HCT116 (cell line): ENCODE results near the gene PLCXD3. TPM values are rescaled to one million over a fixed set of nuclear protein-coding genes. Genes with fewer than 3 reads are reported as not detected.

Source experiments
- ATAC-seq: fragments of 200-7000 bp; cut with Tn5 transposase; 2 replicates; pipeline ENCODE4 v1.9.1; 2020; ENCODE audit warnings: mild to moderate bottlenecking, moderate library complexity
- BruUV-seq: library from RNA; stranded (reverse); fragments of 400-500 nt; replicated peaks from 2 replicates; lab custom pipeline; 2021; lab: Mats Ljungman, UMichigan
- CTCF ChIA-PET: fragments of 300-600 bp; sonication (Branson Sonifier 250); formaldehyde crosslinking; loops from one replicate; lab custom pipeline; 2021; ENCODE audit warnings: antibody characterized with exemption; lab: Charles Lee
- POLR2A ChIA-PET: fragments of 300-600, 350-600 bp; sonication (Branson Sonifier 250); formaldehyde crosslinking; loops from one replicate; lab custom pipeline; 2021; ENCODE audit warnings: antibody characterized with exemption; lab: Charles Lee
- RAD21 ChIA-PET, 2 experiments: fragments of 300-600 bp; sonication (Branson Sonifier 250); formaldehyde crosslinking; loops; one replicate each; lab custom pipeline; 2023; ENCODE audit warnings: low total read pairs in 2 of 2; ENCODE audit not compliant: uncharacterized antibody in 2 of 2, unreplicated experiment in 2 of 2, low non-redundant PET in 1 of 2; lab: Charles Lee
- DNase-seq: peaks from one replicate; pipeline ENCODE4 v3.0.0-alpha.2; 2010; ENCODE audit warnings: low read depth, low spot score
- H2AFZ ChIP-seq: fragments of 200-600 bp; shearing (Covaris generic), sonication (generic); 2 replicates; pipeline ENCODE4 v1.6.1; 2017; ENCODE audit warnings: low read depth, mixed run types, mixed read lengths, antibody characterized with exemption, low read length; ENCODE audit not compliant: poor library complexity, severe bottlenecking
- H3K27ac ChIP-seq: 2 replicates; pipeline ENCODE4 v1.5.1; 2012; ENCODE audit warnings: low read depth, low read length
- H3K27me3 ChIP-seq: fragments of 200-600 bp; sonication (generic); 2 replicates; pipeline ENCODE4 v1.6.1; 2016; ENCODE audit warnings: mixed run types, low read length, mixed read lengths; ENCODE audit not compliant: insufficient read depth
- H3K36me3 ChIP-seq, 2 experiments: fragments of 200-500 bp in 1 of 2; fragments of 200-600 bp in 1 of 2; sonication (Bioruptor generic) in 1 of 2; sonication (generic) in 1 of 2; 2 replicates each; pipeline versions ENCODE4 v1.5.1 to v1.6.1; 2014 to 2016; ENCODE audit warnings: low read length in 2 of 2, inconsistent platforms in 1 of 2, mixed read lengths in 1 of 2, mixed run types in 1 of 2; ENCODE audit not compliant: insufficient read depth in 2 of 2, control insufficient read depth in 1 of 2
- H3K4me1 ChIP-seq, 2 experiments: fragments of 200-600 bp in 1 of 2; sonication (generic) in 1 of 2; 2 replicates each; pipeline versions ENCODE4 v1.5.1 to v1.6.1; 2012 to 2017; ENCODE audit warnings: low read length in 2 of 2, inconsistent platforms in 1 of 2, mild to moderate bottlenecking in 1 of 2, mixed read lengths in 1 of 2, mixed run types in 1 of 2, moderate library complexity in 1 of 2; ENCODE audit not compliant: insufficient read depth in 2 of 2, control insufficient read depth in 1 of 2
- H3K4me2 ChIP-seq: fragments of 200-600 bp; sonication (generic); 2 replicates; pipeline ENCODE4 v1.6.1; 2017; ENCODE audit warnings: mixed run types, low read length, mixed read lengths
- H3K4me3 ChIP-seq, 2 experiments: fragments of 200-600 bp in 1 of 2; sonication (generic) in 1 of 2; replicated peaks in 1 of 2; 2 replicates each; pipeline ENCODE4 v1.5.1; 2011 to 2016; ENCODE audit warnings: low read length in 2 of 2, control low read depth in 1 of 2, low read depth in 1 of 2, mild to moderate bottlenecking in 1 of 2, mixed read lengths in 1 of 2, mixed run types in 1 of 2
- H3K79me2 ChIP-seq: fragments of 200-600 bp; sonication (generic); 2 replicates; pipeline ENCODE4 v1.6.1; 2017; ENCODE audit warnings: mild to moderate bottlenecking, mixed run types, low read length, moderate library complexity, mixed read lengths; ENCODE audit not compliant: insufficient read depth
- H3K9ac ChIP-seq: fragments of 200-600 bp; sonication (generic); 2 replicates; pipeline ENCODE4 v1.6.1; 2016; ENCODE audit warnings: low read length, mixed read lengths
- H3K9me2 ChIP-seq: fragments of 200-600 bp; sonication (generic), shearing (Covaris generic); 2 replicates; pipeline ENCODE4 v1.6.1; 2017; ENCODE audit warnings: mixed run types, mild to moderate bottlenecking, moderate library complexity; ENCODE audit not compliant: insufficient read depth
- H3K9me3 ChIP-seq, 2 experiments: fragments of 200-500 bp in 1 of 2; fragments of 200-600 bp in 1 of 2; sonication (Bioruptor generic) in 1 of 2; sonication (generic) in 1 of 2; 2 replicates each; pipeline ENCODE4 v1.6.1; 2014 to 2017; ENCODE audit warnings: low read length in 2 of 2, mixed read lengths in 2 of 2, inconsistent platforms in 1 of 2, low read depth in 1 of 2, mild to moderate bottlenecking in 1 of 2, mixed run types in 1 of 2, moderate library complexity in 1 of 2; ENCODE audit not compliant: control insufficient read depth in 1 of 2, insufficient read depth in 1 of 2
- H4K20me1 ChIP-seq: fragments of 200-600 bp; sonication (generic), shearing (Covaris generic); 2 replicates; pipeline ENCODE4 v1.6.1; 2017; ENCODE audit warnings: mixed run types, mild to moderate bottlenecking, moderate library complexity; ENCODE audit not compliant: insufficient read depth
- CEBPB ChIP-seq: IDR thresholded peaks from 2 replicates; pipeline ENCODE4 v1.6.1; 2012; ENCODE audit warnings: low read depth
- EGR1 ChIP-seq: IDR thresholded peaks from 2 replicates; pipeline ENCODE4 v1.6.1; 2012; ENCODE audit warnings: low read depth
- ELF1 ChIP-seq: IDR thresholded peaks from 2 replicates; pipeline ENCODE4 v1.6.1; 2012; ENCODE audit warnings: low read depth, borderline replicate concordance
- JUND ChIP-seq: IDR thresholded peaks from 2 replicates; pipeline ENCODE4 v1.6.1; 2012
- POLR2A ChIP-seq: IDR thresholded peaks from 2 replicates; pipeline ENCODE4 v1.7.0; 2011; ENCODE audit warnings: borderline replicate concordance; ENCODE audit not compliant: insufficient read depth, insufficient read length; ENCODE audit errors: extremely low read depth
- POLR2AphosphoS5 ChIP-seq: IDR thresholded peaks from 2 replicates; pipeline ENCODE4 v1.6.1; 2011; ENCODE audit warnings: mild to moderate bottlenecking, low read depth, low read length, moderate library complexity
- SRF ChIP-seq: IDR thresholded peaks from 2 replicates; pipeline ENCODE4 v1.6.1; 2012; ENCODE audit warnings: low read depth
- TCF7L2 ChIP-seq: IDR thresholded peaks from 2 replicates; pipeline ENCODE4 v1.7.0; 2011; ENCODE audit warnings: borderline replicate concordance, inconsistent platforms; ENCODE audit not compliant: insufficient read depth, insufficient read length; ENCODE audit errors: extremely low read depth
- YY1 ChIP-seq: IDR thresholded peaks from 2 replicates; pipeline ENCODE4 v1.6.1; 2011; ENCODE audit warnings: low read length, low read depth, moderate library complexity, mild to moderate bottlenecking; ENCODE audit not compliant: insufficient replicate concordance; ENCODE audit errors: extremely low read depth
- intact Hi-C: fragments of 100-400 bp; cut with micrococcal nuclease; formaldehyde crosslinking; loops from 2 replicates; pipeline ENCODE4 v1.10.0; 2022
- total RNA-seq: library from RNA; stranded (reverse); gene quantifications from one replicate; pipeline ENCODE4 v1.2.1, GENCODE V29; 2021; ENCODE audit not compliant: unreplicated experiment
- TF ChIP-seq, protein P1 (sequence below), 3 experiments: fragments of 200-600 bp in 1 of 3; sonication (generic) in 1 of 3; IDR thresholded peaks in 2 of 3; conservative IDR thresholded peaks in 1 of 3; 2 replicates each; pipeline ENCODE4 v1.5.1; 2012 to 2017; ENCODE audit warnings: low read depth in 2 of 3, low read length in 2 of 3, antibody characterized with exemption in 1 of 3, borderline replicate concordance in 1 of 3, control low read depth in 1 of 3, mild to moderate bottlenecking in 1 of 3, mixed read lengths in 1 of 3, mixed run types in 1 of 3, moderate library complexity in 1 of 3; ENCODE audit not compliant: insufficient read depth in 1 of 3
- TF ChIP-seq, protein P2 (sequence below): IDR thresholded peaks from 2 replicates; pipeline ENCODE4 v1.6.1; 2011; ENCODE audit warnings: mild to moderate bottlenecking, low read length, moderate library complexity; ENCODE audit not compliant: insufficient replicate concordance; ENCODE audit errors: extremely low read depth
- TF ChIP-seq, protein P3 (sequence below): IDR thresholded peaks from 2 replicates; pipeline ENCODE4 v1.6.1; 2012

The PLCXD3 gene
- total RNA-seq, 1 experiment from 2014 or later: not detected

DNA sequence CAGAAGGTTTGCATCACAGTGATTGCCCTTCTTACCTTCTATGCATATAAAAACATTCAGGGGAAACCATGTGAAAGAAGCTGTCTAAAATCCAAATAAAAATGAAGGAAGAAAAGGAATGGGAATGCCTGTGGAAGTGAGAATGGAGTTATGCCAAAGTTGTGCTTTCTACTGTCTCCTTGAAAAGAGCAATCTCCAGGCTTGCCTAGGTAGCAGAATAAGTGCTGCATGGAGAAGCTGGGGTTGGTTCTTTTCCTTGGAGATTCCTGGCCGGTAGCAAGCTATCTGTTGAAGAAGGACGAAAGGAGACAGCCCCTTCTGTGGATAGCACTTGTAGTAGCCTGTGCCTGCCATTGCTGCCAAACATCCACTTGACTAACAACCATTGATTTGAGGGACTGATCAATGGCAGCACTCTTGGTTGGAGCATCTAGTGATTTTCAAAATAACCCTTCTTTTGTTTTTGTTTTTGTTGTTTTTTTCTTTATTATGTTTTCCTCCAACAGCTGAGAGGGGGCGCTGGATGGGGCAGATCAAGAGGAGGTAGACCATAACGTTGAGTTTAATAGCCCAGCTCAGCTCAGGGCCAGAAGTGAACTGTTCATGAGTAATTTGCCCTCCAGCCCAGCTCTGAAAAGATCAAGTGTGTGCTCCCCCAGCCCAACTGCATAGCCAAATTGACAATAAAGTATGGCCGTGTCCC lies 1.6 kb downstream of the PLCXD3 start:
- ATAC-seq: no peak
- BruUV-seq: no TSS peak
- no peaks in the 10 kb centered on the region for H3K9me2 ChIP-seq
- no peak overlapping the region for H3K4me2 ChIP-seq
- no peaks in the 10 kb centered on the region for H3K36me3 ChIP-seq
- no peak for DNase-seq
- RAD21 ChIA-PET: no interaction called here
- intact Hi-C loops: no loop called here
- CTCF ChIA-PET: interaction anchor here (1.6 kb wide), 1 partner anchor 15 kb away, joined by 7 read pairs; no protein-coding TSS in a partner anchor
- no peaks in the 10 kb centered on the region for H3K27me3 ChIP-seq
- TF ChIP-seq POLR2AphosphoS5: no peak
- TF ChIP-seq ELF1: no peak
- TF ChIP-seq, protein P1, sequence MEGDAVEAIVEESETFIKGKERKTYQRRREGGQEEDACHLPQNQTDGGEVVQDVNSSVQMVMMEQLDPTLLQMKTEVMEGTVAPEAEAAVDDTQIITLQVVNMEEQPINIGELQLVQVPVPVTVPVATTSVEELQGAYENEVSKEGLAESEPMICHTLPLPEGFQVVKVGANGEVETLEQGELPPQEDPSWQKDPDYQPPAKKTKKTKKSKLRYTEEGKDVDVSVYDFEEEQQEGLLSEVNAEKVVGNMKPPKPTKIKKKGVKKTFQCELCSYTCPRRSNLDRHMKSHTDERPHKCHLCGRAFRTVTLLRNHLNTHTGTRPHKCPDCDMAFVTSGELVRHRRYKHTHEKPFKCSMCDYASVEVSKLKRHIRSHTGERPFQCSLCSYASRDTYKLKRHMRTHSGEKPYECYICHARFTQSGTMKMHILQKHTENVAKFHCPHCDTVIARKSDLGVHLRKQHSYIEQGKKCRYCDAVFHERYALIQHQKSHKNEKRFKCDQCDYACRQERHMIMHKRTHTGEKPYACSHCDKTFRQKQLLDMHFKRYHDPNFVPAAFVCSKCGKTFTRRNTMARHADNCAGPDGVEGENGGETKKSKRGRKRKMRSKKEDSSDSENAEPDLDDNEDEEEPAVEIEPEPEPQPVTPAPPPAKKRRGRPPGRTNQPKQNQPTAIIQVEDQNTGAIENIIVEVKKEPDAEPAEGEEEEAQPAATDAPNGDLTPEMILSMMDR (IDR thresholded peaks at IDR 0.05 in 2 of 3, conservative IDR thresholded peaks at IDR 0.05 in 1 of 3; ENCODE audit: borderline replicate concordance in 1 of 3, insufficient read depth in 1 of 3, low read depth in 2 of 3, low read length in 2 of 3): no peak
- TF ChIP-seq CEBPB: no peak
- TF ChIP-seq, all 23 proteins: peak for 0
- H3K79me2 ChIP-seq: no peaks in the 10 kb centered on the region
- POLR2A ChIA-PET: no interaction called here
- H2AFZ ChIP-seq: no peak overlapping the region
- no peak overlapping the region for H3K9ac ChIP-seq
- no peak overlapping the region for H3K27ac ChIP-seq
- no peaks in the 10 kb centered on the region for H4K20me1 ChIP-seq
- H3K4me3 ChIP-seq: no peak overlapping the region
- H3K4me1 ChIP-seq: no peaks in the 10 kb centered on the region
- no peaks in the 10 kb centered on the region for H3K9me3 ChIP-seq

DNA sequence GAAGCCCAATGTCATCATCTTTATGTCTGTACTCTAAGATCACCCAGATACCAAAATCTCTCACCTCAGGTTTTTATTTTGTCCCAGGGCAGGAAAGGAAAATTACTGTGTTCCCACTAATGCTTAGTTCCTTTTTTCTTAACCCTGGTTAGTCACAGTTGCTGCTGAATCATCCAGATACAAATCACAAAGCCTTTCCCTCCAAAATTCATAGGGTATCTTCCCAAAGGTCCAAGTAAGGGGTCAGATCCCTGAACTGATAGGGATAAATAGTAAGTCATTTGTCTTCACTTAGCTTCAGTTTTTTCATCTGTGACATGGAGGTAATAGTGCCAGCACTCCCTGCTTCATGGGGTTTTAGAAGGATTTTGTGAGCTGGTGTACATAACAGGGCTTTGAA lies 2.2 kb downstream of the PLCXD3 start:
- Histone ChIP-seq H3K9me2 (no peaks in the 10 kb centered on the region), H3K27ac (no peak overlapping the region), H2AFZ (no peak overlapping the region), H3K9me3 (no peaks in the 10 kb centered on the region), H4K20me1 (no peaks in the 10 kb centered on the region), H3K4me1 (no peaks in the 10 kb centered on the region), H3K79me2 (no peaks in the 10 kb centered on the region), H3K27me3 (no peaks in the 10 kb centered on the region), H3K9ac (no peak overlapping the region), H3K4me3 (no peak overlapping the region), H3K36me3 (no peaks in the 10 kb centered on the region), H3K4me2 (no peak overlapping the region)
- ChIA-PET RAD21 (no interaction called here), POLR2A (no interaction called here), CTCF (interaction anchor here (1.6 kb wide), 1 partner anchor 16 kb away, joined by 7 read pairs; no protein-coding TSS in a partner anchor)
- no TSS peak for BruUV-seq
- TF ChIP-seq POLR2A: no peak
- TF ChIP-seq, protein P2, sequence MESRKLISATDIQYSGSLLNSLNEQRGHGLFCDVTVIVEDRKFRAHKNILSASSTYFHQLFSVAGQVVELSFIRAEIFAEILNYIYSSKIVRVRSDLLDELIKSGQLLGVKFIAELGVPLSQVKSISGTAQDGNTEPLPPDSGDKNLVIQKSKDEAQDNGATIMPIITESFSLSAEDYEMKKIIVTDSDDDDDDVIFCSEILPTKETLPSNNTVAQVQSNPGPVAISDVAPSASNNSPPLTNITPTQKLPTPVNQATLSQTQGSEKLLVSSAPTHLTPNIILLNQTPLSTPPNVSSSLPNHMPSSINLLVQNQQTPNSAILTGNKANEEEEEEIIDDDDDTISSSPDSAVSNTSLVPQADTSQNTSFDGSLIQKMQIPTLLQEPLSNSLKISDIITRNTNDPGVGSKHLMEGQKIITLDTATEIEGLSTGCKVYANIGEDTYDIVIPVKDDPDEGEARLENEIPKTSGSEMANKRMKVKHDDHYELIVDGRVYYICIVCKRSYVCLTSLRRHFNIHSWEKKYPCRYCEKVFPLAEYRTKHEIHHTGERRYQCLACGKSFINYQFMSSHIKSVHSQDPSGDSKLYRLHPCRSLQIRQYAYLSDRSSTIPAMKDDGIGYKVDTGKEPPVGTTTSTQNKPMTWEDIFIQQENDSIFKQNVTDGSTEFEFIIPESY: no peak
- no peak for TF ChIP-seq SRF
- no peak for TF ChIP-seq JUND
- no peak for TF ChIP-seq POLR2AphosphoS5
- TF ChIP-seq YY1: no peak
- TF ChIP-seq TCF7L2: no peak
- TF ChIP-seq EGR1: no peak
- TF ChIP-seq, protein P3, sequence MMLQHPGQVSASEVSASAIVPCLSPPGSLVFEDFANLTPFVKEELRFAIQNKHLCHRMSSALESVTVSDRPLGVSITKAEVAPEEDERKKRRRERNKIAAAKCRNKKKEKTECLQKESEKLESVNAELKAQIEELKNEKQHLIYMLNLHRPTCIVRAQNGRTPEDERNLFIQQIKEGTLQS: no peak
- intact Hi-C loops: no loop called here
- no peak for ATAC-seq
- no peak for DNase-seq
